GM18520 (cell line): ENCODE results near the gene AHRR.
A peak's percentile ranks its signal among the peaks of the same experiment; 100 is the strongest.

Experiments
- ATAC-seq: cut with Tn5 transposase; IDR thresholded peaks from one replicate; pipeline ENCODE4 v1.9.1; 2021; ENCODE audit not compliant: unreplicated experiment

AHRR gene

GRCh38 chr5:318931-319601 lies 2.4 kb upstream of the AHRR start:
- ATAC-seq = no peak

GRCh38 chr5:320524-321229 lies 837 bp upstream of the AHRR start:
- ATAC-seq = no peak

GRCh38 chr5:321726-322251 lies 275 bp downstream of the AHRR start:
- peak; percentile 3 for ATAC-seq

- peak; percentile 21 for ATAC-seq
Observed at GRCh38 chr5:322281-322941, 897 bp downstream of the AHRR start.

GRCh38 chr5:322942-323879 lies 1.7 kb downstream of the AHRR start:
- no peak for ATAC-seq

- ATAC-seq = no peak
Observed at GRCh38 chr5:324736-325612, 3.5 kb downstream of the AHRR start.

GRCh38 chr5:326109-326508 lies 4.6 kb downstream of the AHRR start:
- no peak for ATAC-seq

- no peak for ATAC-seq
Observed at GRCh38 chr5:329121-329735, 7.7 kb downstream of the AHRR start.

GRCh38 chr5:329768-330167 lies 8.3 kb downstream of the AHRR start:
- ATAC-seq = no peak

- no peak for ATAC-seq
Observed at GRCh38 chr5:332843-333242, 11.3 kb downstream of the AHRR start.

- peak; percentile 36 for ATAC-seq
Observed at GRCh38 chr5:333945-334344, 12.4 kb downstream of the AHRR start.

- ATAC-seq = no peak
Observed at GRCh38 chr5:334903-335739, 13.6 kb downstream of the AHRR start.

- ATAC-seq = no peak
Observed at GRCh38 chr5:335740-336038, 14.2 kb downstream of the AHRR start.

- no peak for ATAC-seq
Observed at GRCh38 chr5:337563-338130, 16.1 kb downstream of the AHRR start.

- no peak for ATAC-seq
Observed at GRCh38 chr5:342501-343460, 21.3 kb downstream of the AHRR start.

GRCh38 chr5:343461-344401 lies 22.2 kb downstream of the AHRR start:
- no peak for ATAC-seq
